Neural progenitor cell (in vitro differentiated cells): Measurements from ENCODE around the gene ZNF213.

Source experiments
- EZH2 ChIP-seq: fragments of 200-600 bp; sonication (generic); IDR thresholded peaks from 2 replicates; pipeline ENCODE4 v1.6.1; 2017; ENCODE audit warnings: antibody characterized with exemption, mild to moderate bottlenecking, moderate library complexity
- EZH2phosphoT487 ChIP-seq: fragments of 200-600 bp; sonication (generic); IDR thresholded peaks from 2 replicates; pipeline ENCODE4 v1.6.1; 2017; ENCODE audit warnings: antibody characterized with exemption
- TF ChIP-seq, protein P1 (sequence below): fragments of 200-600 bp; sonication (generic); IDR thresholded peaks from 2 replicates; pipeline ENCODE4 v1.5.1; 2017; ENCODE audit warnings: antibody characterized with exemption, mild to moderate bottlenecking

- TF ChIP-seq, protein P1, sequence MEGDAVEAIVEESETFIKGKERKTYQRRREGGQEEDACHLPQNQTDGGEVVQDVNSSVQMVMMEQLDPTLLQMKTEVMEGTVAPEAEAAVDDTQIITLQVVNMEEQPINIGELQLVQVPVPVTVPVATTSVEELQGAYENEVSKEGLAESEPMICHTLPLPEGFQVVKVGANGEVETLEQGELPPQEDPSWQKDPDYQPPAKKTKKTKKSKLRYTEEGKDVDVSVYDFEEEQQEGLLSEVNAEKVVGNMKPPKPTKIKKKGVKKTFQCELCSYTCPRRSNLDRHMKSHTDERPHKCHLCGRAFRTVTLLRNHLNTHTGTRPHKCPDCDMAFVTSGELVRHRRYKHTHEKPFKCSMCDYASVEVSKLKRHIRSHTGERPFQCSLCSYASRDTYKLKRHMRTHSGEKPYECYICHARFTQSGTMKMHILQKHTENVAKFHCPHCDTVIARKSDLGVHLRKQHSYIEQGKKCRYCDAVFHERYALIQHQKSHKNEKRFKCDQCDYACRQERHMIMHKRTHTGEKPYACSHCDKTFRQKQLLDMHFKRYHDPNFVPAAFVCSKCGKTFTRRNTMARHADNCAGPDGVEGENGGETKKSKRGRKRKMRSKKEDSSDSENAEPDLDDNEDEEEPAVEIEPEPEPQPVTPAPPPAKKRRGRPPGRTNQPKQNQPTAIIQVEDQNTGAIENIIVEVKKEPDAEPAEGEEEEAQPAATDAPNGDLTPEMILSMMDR = no peak
- TF ChIP-seq EZH2 (no peak), EZH2phosphoT487 (no peak)
Observed at GRCh38 chr16:3088925-3089716, 45.7 kb upstream of the ZNF213 start.
